GM12865 (cell line): ENCODE results near the gene CIDEA.

Experiments
- DNase-seq: peaks from one replicate; pipeline ENCODE4 v3.0.0; 2010; ENCODE audit warnings: low read depth
- H3K4me3 ChIP-seq: 2 replicates; pipeline ENCODE4 v1.5.1; 2011; ENCODE audit warnings: mild to moderate bottlenecking, low read depth, low read length, control low read depth
- CTCF ChIP-seq: IDR thresholded peaks from 2 replicates; pipeline ENCODE4 v1.5.1; 2011; ENCODE audit warnings: low read length, control low read depth, low read depth, inconsistent platforms; ENCODE audit not compliant: insufficient read depth; ENCODE audit errors: missing control alignments

The CIDEA gene

GRCh38 chr18:12256951-12257350 lies 2.8 kb downstream of the CIDEA start:
- DNase-seq, result no peak

GRCh38 chr18:12257996-12258718 lies 4.0 kb downstream of the CIDEA start:
- H3K4me3 ChIP-seq, result no peak overlapping the region
- no peak for TF ChIP-seq CTCF
- DNase-seq, result no peak

More at GRCh38 chr18:12256951-12257350, 2.8 kb downstream of the CIDEA start:
- H3K4me3 ChIP-seq, result no peak overlapping the region
- TF ChIP-seq CTCF, result no peak

DNA sequence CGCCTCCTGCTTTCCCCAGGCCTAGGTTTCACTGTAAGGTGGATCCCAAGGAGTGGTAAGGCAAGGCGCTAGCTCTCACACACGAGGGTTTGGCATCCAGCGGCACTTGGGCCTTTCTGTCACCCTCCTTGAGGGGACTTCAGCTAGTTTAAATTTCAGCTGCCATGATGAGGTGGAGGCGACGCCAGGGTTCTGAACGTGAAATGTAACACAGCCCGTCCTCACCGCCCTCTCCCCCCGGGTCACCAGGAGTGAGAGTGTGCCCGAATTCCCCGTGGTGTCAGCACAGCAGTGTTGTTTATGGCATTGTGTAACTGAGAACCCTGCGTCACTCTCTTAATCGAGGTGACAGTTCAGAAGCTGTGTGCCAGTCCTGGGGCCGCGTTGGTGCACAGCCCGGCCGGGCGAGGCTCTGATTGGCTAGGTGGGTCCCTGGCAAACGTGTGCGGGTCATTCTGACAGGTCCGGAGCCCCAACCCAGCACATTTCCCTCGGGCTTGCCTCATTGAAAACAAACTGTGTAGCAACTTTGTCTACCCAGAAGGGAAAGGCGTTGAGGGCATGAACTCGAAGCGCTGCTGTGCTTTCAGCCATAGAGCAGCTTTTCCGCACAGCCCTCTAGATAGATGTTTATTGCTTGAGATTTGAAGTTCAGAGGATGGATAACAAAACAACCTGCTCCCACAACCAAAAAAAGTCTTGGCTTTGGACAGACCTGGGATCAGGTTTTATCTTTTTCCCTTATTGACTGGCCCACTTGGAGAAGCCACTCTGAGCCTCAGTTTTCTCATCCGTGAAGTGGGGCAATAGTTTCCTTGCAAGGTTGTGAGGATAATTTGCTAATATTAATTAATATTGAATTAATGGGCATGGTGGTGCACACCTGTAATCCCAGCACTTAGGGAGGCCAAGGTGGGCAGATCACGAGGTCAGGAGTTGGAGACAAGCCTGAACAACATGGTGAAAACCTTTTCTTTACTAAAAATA lies 4.9 kb downstream of the CIDEA start:
- no peak for DNase-seq

GRCh38 chr18:12262748-12263147 lies 8.6 kb downstream of the CIDEA start:
- TF ChIP-seq CTCF, result no peak
- no peak overlapping the region for H3K4me3 ChIP-seq
- DNase-seq, result no peak

More for the DNA sequence above, 4.9 kb downstream of the CIDEA start:
- TF ChIP-seq CTCF, result no peak
- no peak overlapping the region for H3K4me3 ChIP-seq

- TF ChIP-seq CTCF, result no peak
- no peak for DNase-seq
- H3K4me3 ChIP-seq, result no peak overlapping the region
These were observed 10.7 kb downstream of the CIDEA start for GRCh38 chr18:12264864-12265263.

- DNase-seq, result peak; percentile 70
- peak; percentile 67 for TF ChIP-seq CTCF
- peak overlapping the region; percentile 42 for H3K4me3 ChIP-seq
These were observed 17.4 kb downstream of the CIDEA start for GRCh38 chr18:12271376-12272235.
